HepG2 (cell line): ENCODE results near the gene SLX1A. TPM values are rescaled to one million over a fixed set of nuclear protein-coding genes. Genes with fewer than 3 reads are reported as not detected.

Experiments used
- ATAC-seq: fragments of 200-7000 bp; cut with Tn5 transposase; 3 replicates; pipeline ENCODE4 v1.9.1; 2020; ENCODE audit warnings: mild to moderate bottlenecking, moderate library complexity
- BruUV-seq: library from RNA; stranded (reverse); fragments of 400-500 nt; replicated peaks from 2 replicates; lab custom pipeline; 2021; lab: Mats Ljungman, UMichigan
- CTCF ChIA-PET: fragments of 300-600 bp; formaldehyde crosslinking; extraction: SDS; loops from one replicate; lab custom pipeline; 2021; ENCODE audit warnings: low total read pairs, inconsistent platforms, low intra/inter-chr PET ratio; lab: Yijun Ruan, JAX
- POLR2A ChIA-PET: fragments of 350-600 bp; sonication (Branson Sonifier 250); formaldehyde crosslinking; loops from one replicate; lab custom pipeline; 2020; ENCODE audit warnings: antibody characterized with exemption, inconsistent platforms; lab: Yijun Ruan, JAX
- DNase-seq: peaks from one replicate; pipeline ENCODE4 v3.0.0-alpha.2; 2015; ENCODE audit warnings: low spot score
- FAIRE-seq: peaks from 3 replicates; lab custom pipeline; 2011; peaks lifted over from hg19 to GRCh38; lab: Jason Lieb, UNC
- H2AFZ ChIP-seq: one replicate; pipeline ENCODE4 v1.6.1; 2011; ENCODE audit warnings: low read length, inconsistent platforms
- H3K27ac ChIP-seq: fragments of 300-600 bp; 3 replicates; pipeline ENCODE4 v1.8.0; 2011; ENCODE audit warnings: mixed run types, mild to moderate bottlenecking, mixed read lengths, low read length, inconsistent platforms; ENCODE audit not compliant: insufficient read depth; ENCODE audit errors: extremely low read length
- H3K27me3 ChIP-seq, 2 experiments: fragments of 200-600 bp in 1 of 2; 2 replicates in 1 of 2; 3 replicates in 1 of 2; pipeline versions ENCODE4 v1.6.0 to v1.8.0; 2011; ENCODE audit warnings: low read length in 2 of 2, mild to moderate bottlenecking in 2 of 2, moderate library complexity in 2 of 2, inconsistent platforms in 1 of 2; ENCODE audit not compliant: insufficient read depth in 2 of 2, control insufficient read depth in 1 of 2
- H3K36me3 ChIP-seq, 2 experiments: fragments of 200-600 bp in 1 of 2; replicated peaks in 1 of 2; 2 replicates in 1 of 2; 3 replicates in 1 of 2; pipeline versions ENCODE4 v1.5.1 to v1.8.0; 2011; ENCODE audit warnings: low read length in 2 of 2, inconsistent platforms in 1 of 2; ENCODE audit not compliant: insufficient read depth in 2 of 2, control insufficient read depth in 1 of 2
- H3K4me1 ChIP-seq: 2 replicates; pipeline ENCODE4 v1.5.1; 2012; ENCODE audit warnings: low read length, inconsistent platforms; ENCODE audit not compliant: insufficient read depth
- H3K4me2 ChIP-seq: 2 replicates; pipeline ENCODE4 v1.6.0; 2011; ENCODE audit warnings: low read depth, low read length, inconsistent platforms
- H3K4me3 ChIP-seq, 3 experiments: fragments of 200-600 bp in 1 of 3; sonication (generic), shearing (Covaris generic) in 1 of 3; replicated peaks in 1 of 3; 2 replicates each; pipeline ENCODE4 v1.5.1; 2011 to 2016; ENCODE audit warnings: low read length in 3 of 3, inconsistent platforms in 2 of 3, low read depth in 2 of 3, mild to moderate bottlenecking in 2 of 3, control low read depth in 1 of 3, mixed read lengths in 1 of 3; ENCODE audit not compliant: insufficient read depth in 1 of 3
- H3K79me2 ChIP-seq: one replicate; pipeline ENCODE4 v1.6.1; 2011; ENCODE audit warnings: low read length, inconsistent platforms; ENCODE audit not compliant: insufficient read depth
- H3K9ac ChIP-seq: 2 replicates; pipeline ENCODE4 v1.6.0; 2011; ENCODE audit warnings: mild to moderate bottlenecking, low read depth, low read length, inconsistent platforms; ENCODE audit not compliant: insufficient read depth
- H3K9me3 ChIP-seq: 2 replicates; pipeline ENCODE4 v1.5.1; 2012; ENCODE audit warnings: mild to moderate bottlenecking, low read length
- H4K20me1 ChIP-seq: 2 replicates; pipeline ENCODE4 v1.6.0; 2011; ENCODE audit warnings: inconsistent platforms, mild to moderate bottlenecking, low read length, moderate library complexity; ENCODE audit not compliant: insufficient read depth
- KMT2B ChIP-seq: IDR thresholded peaks from 2 replicates; pipeline ENCODE4 v1.6.1; 2016; ENCODE audit warnings: missing genetic modification reagents, missing compliant biosample characterization
- POLR2AphosphoS5 ChIP-seq: IDR thresholded peaks from 2 replicates; pipeline ENCODE4 v1.6.1; 2012; ENCODE audit warnings: low read depth, low read length
- RFXANK ChIP-seq: IDR thresholded peaks from 2 replicates; pipeline ENCODE4 v1.6.1; 2016
- TAF15 ChIP-seq: fragments of 200-400 bp; formaldehyde crosslinking; IDR thresholded peaks from one replicate; pipeline ENCODE4 v1.6.1; 2018; ENCODE audit warnings: mild to moderate bottlenecking, low read depth, low read length; ENCODE audit not compliant: poor library complexity, severe bottlenecking
- ZNF136 ChIP-seq: sonication (generic); formaldehyde crosslinking; IDR thresholded peaks from 2 replicates; pipeline ENCODE4 v1.8.1; 2022; ENCODE audit warnings: low read depth, mild to moderate bottlenecking, moderate library complexity, missing genetic modification reagents
- ZNF207 ChIP-seq: fragments of 450-650 bp; IDR thresholded peaks from 2 replicates; pipeline ENCODE4 v1.6.1; 2016; ENCODE audit warnings: antibody characterized with exemption, borderline replicate concordance
- ZNF883 ChIP-seq: sonication (generic); formaldehyde crosslinking; IDR thresholded peaks from 2 replicates; pipeline ENCODE4 v1.5.1; 2020; ENCODE audit warnings: mild to moderate bottlenecking, missing genetic modification reagents; ENCODE audit errors: not compliant biosample characterization
- WGBS: methylation state at CpG from one replicate; pipeline ENCODE4 v1.1.6; 2017; ENCODE audit warnings: low lambda C conversion rate; 5-methylcytosine and 5-hydroxymethylcytosine counted together
- in situ Hi-C: cut with HindIII; loops from 2 replicates; pipeline ENCODE4 v1.10.0; 2017; ENCODE audit warnings: low pct_unique_long_range_greater_than_20kb; ENCODE audit not compliant: extremely low pct_ligation_motif_present
- intact Hi-C: fragments of 100-400 bp; cut with micrococcal nuclease; formaldehyde crosslinking; loops from one replicate; pipeline ENCODE4 v1.10.0; 2022; ENCODE audit not compliant: unreplicated experiment
- polyA plus RNA-seq, 8 experiments: library from polyadenylated mRNA; depleted of rRNA in 3 of 8; stranded (reverse) in 7 of 8; unstranded in 1 of 8; fragments of >200 nt; fragmentation: Illumina TruSeq in 4 of 8; extraction: Trizol in 4 of 8; gene quantifications; 2 replicates each; pipeline versions ENCODE4 v1.2.1 to v1.2.3, GENCODE V29; 2011 to 2016; ENCODE audit warnings: low read depth in 4 of 8, missing spikeins in 1 of 8, mixed read lengths in 1 of 8; ENCODE audit not compliant: insufficient read depth in 1 of 8
- total RNA-seq, 5 experiments: library from RNA; depleted of rRNA; stranded (reverse); fragments of >200 nt; fragmentation: Illumina TruSeq; extraction: Trizol; gene quantifications; 2 replicates each; pipeline ENCODE4 v1.2.3, GENCODE V29; 2016; ENCODE audit warnings: low read depth in 1 of 5
- TF ChIP-seq, protein P1 (sequence below): sonication (generic); formaldehyde crosslinking; IDR thresholded peaks from 2 replicates; pipeline ENCODE4 v1.5.0; 2020; ENCODE audit warnings: mild to moderate bottlenecking, missing genetic modification reagents
- TF ChIP-seq, protein P2 (sequence below): sonication (generic); formaldehyde crosslinking; IDR thresholded peaks from 2 replicates; pipeline ENCODE4 v1.5.0; 2020; ENCODE audit warnings: missing genetic modification reagents, mild to moderate bottlenecking, borderline replicate concordance
- TF ChIP-seq, protein P3 (sequence below): sonication (generic); formaldehyde crosslinking; IDR thresholded peaks from 2 replicates; pipeline ENCODE4 v1.4.0; 2020; ENCODE audit warnings: missing genetic modification reagents
- TF ChIP-seq, protein P4 (sequence below): sonication (generic); IDR thresholded peaks from 2 replicates; pipeline ENCODE4 v1.6.1; 2016; ENCODE audit warnings: low read depth, borderline replicate concordance

Gene SLX1A
- total and polyA plus RNA-seq, 2 of the 13 experiments (the other 11 are each of a cell fraction or from before 2014, with no cell fraction given), result 12.0 to 37.1 TPM

DNA sequence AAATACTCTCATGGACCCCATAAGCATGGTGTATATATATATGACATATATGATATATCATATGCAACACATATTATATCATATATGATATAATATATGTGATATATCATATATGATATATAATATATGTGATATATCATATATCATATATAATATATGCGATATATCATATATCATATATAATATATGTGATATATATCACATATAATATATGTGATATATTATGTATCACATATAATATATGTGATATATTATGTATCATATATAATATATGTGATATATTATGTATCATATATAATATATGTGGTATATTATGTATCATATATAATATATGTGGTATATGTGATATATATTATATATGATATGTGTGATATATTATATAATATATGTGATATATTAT, 48.8 kb upstream of the SLX1A start:
- POLR2A ChIA-PET, result no interaction called here
- H3K4me2 ChIP-seq, result no peak overlapping the region
- FAIRE-seq (no peak), DNase-seq (no peak), ATAC-seq (no peak)
- H3K4me1 ChIP-seq, result peaks cover 47% of the 10 kb centered on the region
- H3K9me3 ChIP-seq, result peaks cover 13% of the 10 kb centered on the region
- H3K27me3 ChIP-seq, result no peaks in the 10 kb centered on the region
- no peak overlapping the region for H3K27ac ChIP-seq
- no TSS peak for BruUV-seq
- no peak for TF ChIP-seq ZNF883 (CRISPR knock-in tag)
- TF ChIP-seq POLR2AphosphoS5, result no peak
- TF ChIP-seq, protein P1, sequence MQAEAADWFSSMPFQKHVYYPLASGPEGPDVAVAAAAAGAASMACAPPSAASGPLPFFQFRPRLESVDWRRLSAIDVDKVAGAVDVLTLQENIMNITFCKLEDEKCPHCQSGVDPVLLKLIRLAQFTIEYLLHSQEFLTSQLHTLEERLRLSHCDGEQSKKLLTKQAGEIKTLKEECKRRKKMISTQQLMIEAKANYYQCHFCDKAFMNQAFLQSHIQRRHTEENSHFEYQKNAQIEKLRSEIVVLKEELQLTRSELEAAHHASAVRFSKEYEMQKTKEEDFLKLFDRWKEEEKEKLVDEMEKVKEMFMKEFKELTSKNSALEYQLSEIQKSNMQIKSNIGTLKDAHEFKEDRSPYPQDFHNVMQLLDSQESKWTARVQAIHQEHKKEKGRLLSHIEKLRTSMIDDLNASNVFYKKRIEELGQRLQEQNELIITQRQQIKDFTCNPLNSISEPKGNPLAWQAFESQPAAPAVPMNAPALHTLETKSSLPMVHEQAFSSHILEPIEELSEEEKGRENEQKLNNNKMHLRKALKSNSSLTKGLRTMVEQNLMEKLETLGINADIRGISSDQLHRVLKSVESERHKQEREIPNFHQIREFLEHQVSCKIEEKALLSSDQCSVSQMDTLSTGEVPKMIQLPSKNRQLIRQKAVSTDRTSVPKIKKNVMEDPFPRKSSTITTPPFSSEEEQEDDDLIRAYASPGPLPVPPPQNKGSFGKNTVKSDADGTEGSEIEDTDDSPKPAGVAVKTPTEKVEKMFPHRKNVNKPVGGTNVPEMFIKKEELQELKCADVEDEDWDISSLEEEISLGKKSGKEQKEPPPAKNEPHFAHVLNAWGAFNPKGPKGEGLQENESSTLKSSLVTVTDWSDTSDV (CRISPR knock-in tag), result no peak
- TF ChIP-seq, protein P2, sequence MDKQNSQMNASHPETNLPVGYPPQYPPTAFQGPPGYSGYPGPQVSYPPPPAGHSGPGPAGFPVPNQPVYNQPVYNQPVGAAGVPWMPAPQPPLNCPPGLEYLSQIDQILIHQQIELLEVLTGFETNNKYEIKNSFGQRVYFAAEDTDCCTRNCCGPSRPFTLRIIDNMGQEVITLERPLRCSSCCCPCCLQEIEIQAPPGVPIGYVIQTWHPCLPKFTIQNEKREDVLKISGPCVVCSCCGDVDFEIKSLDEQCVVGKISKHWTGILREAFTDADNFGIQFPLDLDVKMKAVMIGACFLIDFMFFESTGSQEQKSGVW, result no peak
- TF ChIP-seq, protein P3, sequence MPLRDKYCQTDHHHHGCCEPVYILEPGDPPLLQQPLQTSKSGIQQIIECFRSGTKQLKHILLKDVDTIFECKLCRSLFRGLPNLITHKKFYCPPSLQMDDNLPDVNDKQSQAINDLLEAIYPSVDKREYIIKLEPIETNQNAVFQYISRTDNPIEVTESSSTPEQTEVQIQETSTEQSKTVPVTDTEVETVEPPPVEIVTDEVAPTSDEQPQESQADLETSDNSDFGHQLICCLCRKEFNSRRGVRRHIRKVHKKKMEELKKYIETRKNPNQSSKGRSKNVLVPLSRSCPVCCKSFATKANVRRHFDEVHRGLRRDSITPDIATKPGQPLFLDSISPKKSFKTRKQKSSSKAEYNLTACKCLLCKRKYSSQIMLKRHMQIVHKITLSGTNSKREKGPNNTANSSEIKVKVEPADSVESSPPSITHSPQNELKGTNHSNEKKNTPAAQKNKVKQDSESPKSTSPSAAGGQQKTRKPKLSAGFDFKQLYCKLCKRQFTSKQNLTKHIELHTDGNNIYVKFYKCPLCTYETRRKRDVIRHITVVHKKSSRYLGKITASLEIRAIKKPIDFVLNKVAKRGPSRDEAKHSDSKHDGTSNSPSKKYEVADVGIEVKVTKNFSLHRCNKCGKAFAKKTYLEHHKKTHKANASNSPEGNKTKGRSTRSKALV, result no peak
- no peak for TF ChIP-seq KMT2B (CRISPR knock-in tag)
- TF ChIP-seq TAF15, result no peak
- TF ChIP-seq, protein P4, sequence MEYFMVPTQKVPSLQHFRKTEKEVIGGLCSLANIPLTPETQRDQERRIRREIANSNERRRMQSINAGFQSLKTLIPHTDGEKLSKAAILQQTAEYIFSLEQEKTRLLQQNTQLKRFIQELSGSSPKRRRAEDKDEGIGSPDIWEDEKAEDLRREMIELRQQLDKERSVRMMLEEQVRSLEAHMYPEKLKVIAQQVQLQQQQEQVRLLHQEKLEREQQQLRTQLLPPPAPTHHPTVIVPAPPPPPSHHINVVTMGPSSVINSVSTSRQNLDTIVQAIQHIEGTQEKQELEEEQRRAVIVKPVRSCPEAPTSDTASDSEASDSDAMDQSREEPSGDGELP, result no peak
- TF ChIP-seq ZNF136 (CRISPR knock-in tag), result no peak
- TF ChIP-seq ZNF207, result no peak
- TF ChIP-seq RFXANK (CRISPR knock-in tag), result no peak
- TF ChIP-seq, all 625 proteins: peak for 0
- no peaks in the 10 kb centered on the region for H4K20me1 ChIP-seq
- H3K9ac ChIP-seq, result no peak overlapping the region
- intact Hi-C loops, result no loop called here
- no peak overlapping the region for H3K4me3 ChIP-seq
- WGBS, result 0% methylated on average over 1 of the region's 1 CpG
- in situ Hi-C loops, result no loop called here
- H3K36me3 ChIP-seq, result no peaks in the 10 kb centered on the region
- CTCF ChIA-PET, result no interaction called here
- H2AFZ ChIP-seq, result no peak overlapping the region
- H3K79me2 ChIP-seq, result no peaks in the 10 kb centered on the region
